ENCODE results near the gene PI4KA. TPM values are rescaled to one million over a fixed set of nuclear protein-coding genes. Genes with fewer than 3 reads are reported as not detected.

Gene PI4KA
- total and polyA plus RNA-seq, 2 of the 13 experiments (the other 11 are each of a cell fraction or from before 2014, with no cell fraction given): 27.4 to 56.4 TPM

GRCh38 chr22:20773793-20774212 lies 84.8 kb downstream of the PI4KA start, which contains the start of gene SERPIND1 (continued):
- TF ChIP-seq POLR2AphosphoS5 (IDR thresholded peaks at IDR 0.05; ENCODE audit: low read depth, low read length): peak; percentile 93
- TF ChIP-seq ZMYM3 (CRISPR knock-in tag; IDR thresholded peaks at IDR 0.05): no peak
- TF ChIP-seq KLF9 (CRISPR knock-in tag; IDR thresholded peaks at IDR 0.05; ENCODE audit: low read depth): no peak
- TF ChIP-seq SRY (CRISPR knock-in tag; IDR thresholded peaks at IDR 0.05): no peak; the same call in 1 of the 2 replicates
- TF ChIP-seq ZNF407 (CRISPR knock-in tag; IDR thresholded peaks at IDR 0.05; ENCODE audit: not compliant biosample characterization): no peak
- no peak; the same call in 1 of the 2 replicates for TF ChIP-seq ZNF256 (CRISPR knock-in tag; conservative IDR thresholded peaks at IDR 0.05)
- 0 out of 2 replicates have a peak, but pooled peaks have one; percentile 19 for TF ChIP-seq SMC3 (IDR thresholded peaks at IDR 0.05; ENCODE audit: low read length)
- TF ChIP-seq STAT6 (CRISPR knock-in tag; IDR thresholded peaks at IDR 0.05; ENCODE audit: borderline replicate concordance): peak; percentile 32; the same call in 1 of the 2 replicates
- peak; percentile 72; the same call in 1 of the 2 replicates for TF ChIP-seq ZSCAN25 (CRISPR knock-in tag; IDR thresholded peaks at IDR 0.05)
- peak; percentile 36; the same call in 1 of the 2 replicates for TF ChIP-seq ZNF281 (CRISPR knock-in tag; IDR thresholded peaks at IDR 0.05; ENCODE audit: borderline replicate concordance)
- 0 out of 2 replicates have a peak, but pooled peaks have one; percentile 52 for TF ChIP-seq SMYD3 (CRISPR knock-in tag; IDR thresholded peaks at IDR 0.05)

Measured in HepG2 (cell line).